Neural crest cell (in vitro differentiated cells): ENCODE measurements around the gene SHROOM3. TPM values are rescaled to one million over a fixed set of nuclear protein-coding genes. Genes with fewer than 3 reads are reported as not detected.

Source experiments
- DNase-seq: peaks from one replicate; pipeline ENCODE4 v3.0.0; 2021; ENCODE audit warnings: low read depth, mixed read lengths, low spot score
- H3K27ac Mint-ChIP-seq: one replicate; pipeline ENCODE4 v1.8.0; 2021; ENCODE audit warnings: mild to moderate bottlenecking, mixed read lengths; ENCODE audit not compliant: unreplicated experiment
- H3K27me3 Mint-ChIP-seq: 2 replicates; pipeline ENCODE4 v1.8.0; 2021; ENCODE audit warnings: low read depth, mild to moderate bottlenecking, mixed read lengths
- H3K36me3 Mint-ChIP-seq: 2 replicates; pipeline ENCODE4 v1.8.0; 2021; ENCODE audit warnings: low read depth, mild to moderate bottlenecking, mixed read lengths
- H3K4me1 Mint-ChIP-seq: 2 replicates; pipeline ENCODE4 v1.8.0; 2021; ENCODE audit warnings: mixed read lengths
- H3K4me3 Mint-ChIP-seq: one replicate; pipeline ENCODE4 v1.8.0; 2021; ENCODE audit warnings: mild to moderate bottlenecking, mixed read lengths
- H3K9me3 Mint-ChIP-seq: 2 replicates; pipeline ENCODE4 v1.8.0; 2021; ENCODE audit warnings: mixed read lengths
- CTCF ChIP-seq: fragments of 200-600 bp; sonication (generic); conservative IDR thresholded peaks from 2 replicates; pipeline ENCODE4 v1.5.0; 2021; ENCODE audit warnings: antibody characterized with exemption, mild to moderate bottlenecking
- total RNA-seq: library from RNA; stranded (reverse); gene quantifications from 2 replicates; pipeline ENCODE4 v1.2.1, GENCODE V29; 2021

Gene SHROOM3
- total RNA-seq, 1 donor from 2014 or later, result 40.1 TPM

- no peak for TF ChIP-seq CTCF
- Mint-ChIP-seq H3K4me1 (peaks cover 79% of the 10 kb centered on the region), H3K36me3 (peaks cover 6% of the 10 kb centered on the region), H3K27me3 (no peaks in the 10 kb centered on the region), H3K9me3 (no peaks in the 10 kb centered on the region), H3K4me3 (no peak overlapping the region), H3K27ac (peak overlapping the region; percentile 59)
- DNase-seq, result no peak
Observed at GRCh38 chr4:76699751-76700310, 264.8 kb downstream of the SHROOM3 start.

GRCh38 chr4:76702440-76703122 lies 267.6 kb downstream of the SHROOM3 start:
- Mint-ChIP-seq H3K36me3 (peaks cover 14% of the 10 kb centered on the region), H3K27ac (peak overlapping the region; percentile 79), H3K9me3 (peaks cover 3% of the 10 kb centered on the region), H3K27me3 (no peaks in the 10 kb centered on the region), H3K4me3 (peak overlapping the region; percentile 28), H3K4me1 (peaks cover 64% of the 10 kb centered on the region)
- DNase-seq, result no peak
- TF ChIP-seq CTCF, result no peak

GRCh38 chr4:76703123-76703490 lies 268.1 kb downstream of the SHROOM3 start:
- DNase-seq, result no peak
- Mint-ChIP-seq H3K4me3 (peak overlapping the region; percentile 28), H3K27ac (no peak overlapping the region), H3K4me1 (peaks cover 64% of the 10 kb centered on the region), H3K36me3 (peaks cover 14% of the 10 kb centered on the region), H3K27me3 (no peaks in the 10 kb centered on the region), H3K9me3 (peaks cover 3% of the 10 kb centered on the region)
- no peak for TF ChIP-seq CTCF

GRCh38 chr4:76703676-76704075 lies 268.6 kb downstream of the SHROOM3 start:
- no peak for DNase-seq
- no peaks in the 10 kb centered on the region for H3K27me3 Mint-ChIP-seq
- H3K4me3 Mint-ChIP-seq, result peak overlapping the region; percentile 28
- peaks cover 14% of the 10 kb centered on the region for H3K36me3 Mint-ChIP-seq
- peaks cover 67% of the 10 kb centered on the region for H3K4me1 Mint-ChIP-seq
- H3K9me3 Mint-ChIP-seq, result peaks cover 3% of the 10 kb centered on the region
- TF ChIP-seq CTCF, result no peak
- no peak overlapping the region for H3K27ac Mint-ChIP-seq

GRCh38 chr4:76704133-76704881 lies 269.3 kb downstream of the SHROOM3 start:
- H3K4me1 Mint-ChIP-seq, result peaks cover 69% of the 10 kb centered on the region

More at GRCh38 chr4:76704133-76704881, 269.3 kb downstream of the SHROOM3 start:
- Mint-ChIP-seq H3K27ac (peak overlapping the region; percentile 21), H3K4me3 (no peak overlapping the region), H3K36me3 (peaks cover 14% of the 10 kb centered on the region), H3K27me3 (no peaks in the 10 kb centered on the region), H3K9me3 (peaks cover 3% of the 10 kb centered on the region)
- no peak for TF ChIP-seq CTCF
- DNase-seq, result no peak
